ENCODE results near the gene SLC24A3. TPM values are rescaled to one million over a fixed set of nuclear protein-coding genes. Genes with fewer than 3 reads are reported as not detected.

Gene SLC24A3
- polyA plus RNA-seq, 1 donor (not counting 4 experiments of a cell fraction or from before 2014, with no cell fraction given), result 0.17 TPM

- dilution Hi-C loops (cut with MboI; ENCODE audit: extremely low pct_ligation_motif_present, low sequenced_read_pairs), result no loop called here
- DNase-seq (ENCODE audit: low read depth, low spot score), result no peak
- no peaks in the 10 kb centered on the region for H3K79me2 ChIP-seq (ENCODE audit: control insufficient read depth, insufficient read depth, low read length)
- H3K4me2 ChIP-seq (ENCODE audit: control insufficient read depth, extremely low read depth, insufficient read depth, low read depth, low read length), result no peak overlapping the region
- H3K36me3 ChIP-seq (ENCODE audit: control insufficient read depth in 2 of 2, extremely low read depth in 1 of 2, insufficient read depth in 2 of 2, low read length in 2 of 2), result no peaks in the 10 kb centered on the region
- no peak for FAIRE-seq
- no peak overlapping the region for H3K9ac ChIP-seq (ENCODE audit: control insufficient read depth, extremely low read depth, insufficient read depth, low read length)
- no peaks in the 10 kb centered on the region for H3K9me3 ChIP-seq (ENCODE audit: control insufficient read depth, low read depth, low read length)
- no peak overlapping the region for H2AFZ ChIP-seq (ENCODE audit: control insufficient read depth, low read length)
- no peak overlapping the region for H3K27ac ChIP-seq (ENCODE audit: control insufficient read depth, insufficient read depth, low read length)
- no peaks in the 10 kb centered on the region for H3K9me1 ChIP-seq (ENCODE audit: control insufficient read depth, extremely low read depth, insufficient read depth, low read length)
- no peaks in the 10 kb centered on the region for H3K27me3 ChIP-seq (ENCODE audit: control insufficient read depth, extremely low read depth, insufficient read depth, low read length)
- no peaks in the 10 kb centered on the region for H4K20me1 ChIP-seq (ENCODE audit: control insufficient read depth, extremely low read depth, insufficient read depth, low read length)
- no peak overlapping the region for H3K4me3 ChIP-seq (ENCODE audit: control insufficient read depth in 2 of 3, extremely low read depth in 1 of 3, insufficient read depth in 2 of 3, low read depth in 1 of 3, low read length in 3 of 3)
- no peaks in the 10 kb centered on the region for H3K4me1 ChIP-seq (ENCODE audit: control insufficient read depth, extremely low read depth, insufficient read depth, low read length)
- TF ChIP-seq CTCF (optimal IDR thresholded peaks at IDR 0.05 in 1 of 3, IDR thresholded peaks at IDR 0.05 in 1 of 3, conservative IDR thresholded peaks at IDR 0.05 in 1 of 3; ENCODE audit: extremely low read depth in 1 of 3, insufficient read depth in 2 of 3, low read length in 3 of 3) (no peak), EZH2 (IDR thresholded peaks at IDR 0.05; ENCODE audit: low read length) (no peak)
These were observed 275.0 kb downstream of the SLC24A3 start for GRCh38 chr20:19487420-19487819.

DNA sequence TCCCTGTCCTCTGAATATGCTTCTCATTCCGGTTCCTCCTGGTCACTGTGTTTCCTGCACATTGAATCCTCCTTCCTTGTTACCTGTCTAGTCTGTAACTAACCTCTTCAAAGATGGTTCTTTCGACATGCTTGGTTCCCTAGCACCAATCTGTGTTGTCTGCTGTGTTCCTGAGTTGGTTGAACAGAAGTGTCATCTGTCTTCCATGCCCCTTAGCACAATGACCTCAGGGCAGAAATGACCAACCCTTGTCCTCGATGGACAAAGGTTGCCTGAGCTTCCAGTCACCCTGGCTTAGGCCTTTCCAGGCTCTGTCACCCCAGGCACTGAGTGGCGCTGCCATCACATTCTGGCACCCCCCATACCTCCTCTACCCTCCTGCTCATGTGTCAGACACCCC is 278.8 kb downstream of the SLC24A3 start:
- H3K4me3 ChIP-seq (ENCODE audit: control insufficient read depth in 2 of 3, extremely low read depth in 1 of 3, insufficient read depth in 2 of 3, low read depth in 1 of 3, low read length in 3 of 3), result no peak overlapping the region
- dilution Hi-C loops (cut with MboI; ENCODE audit: extremely low pct_ligation_motif_present, low sequenced_read_pairs), result no loop called here

More for the DNA sequence above, 278.8 kb downstream of the SLC24A3 start:
- no peaks in the 10 kb centered on the region for H3K36me3 ChIP-seq (ENCODE audit: control insufficient read depth in 2 of 2, extremely low read depth in 1 of 2, insufficient read depth in 2 of 2, low read length in 2 of 2)
- H3K4me1 ChIP-seq (ENCODE audit: control insufficient read depth, extremely low read depth, insufficient read depth, low read length), result no peaks in the 10 kb centered on the region
- H3K79me2 ChIP-seq (ENCODE audit: control insufficient read depth, insufficient read depth, low read length), result no peaks in the 10 kb centered on the region
- no peak for TF ChIP-seq CTCF (optimal IDR thresholded peaks at IDR 0.05 in 1 of 3, IDR thresholded peaks at IDR 0.05 in 1 of 3, conservative IDR thresholded peaks at IDR 0.05 in 1 of 3; ENCODE audit: extremely low read depth in 1 of 3, insufficient read depth in 2 of 3, low read length in 3 of 3)
- TF ChIP-seq EZH2 (IDR thresholded peaks at IDR 0.05; ENCODE audit: low read length), result no peak
- H3K4me2 ChIP-seq (ENCODE audit: control insufficient read depth, extremely low read depth, insufficient read depth, low read depth, low read length), result no peak overlapping the region
- FAIRE-seq (no peak), DNase-seq (ENCODE audit: low read depth, low spot score) (no peak)
- no peak overlapping the region for H3K9ac ChIP-seq (ENCODE audit: control insufficient read depth, extremely low read depth, insufficient read depth, low read length)
- H3K27me3 ChIP-seq (ENCODE audit: control insufficient read depth, extremely low read depth, insufficient read depth, low read length), result no peaks in the 10 kb centered on the region
- H3K9me1 ChIP-seq (ENCODE audit: control insufficient read depth, extremely low read depth, insufficient read depth, low read length), result no peaks in the 10 kb centered on the region
- H3K9me3 ChIP-seq (ENCODE audit: control insufficient read depth, low read depth, low read length), result no peaks in the 10 kb centered on the region
- H2AFZ ChIP-seq (ENCODE audit: control insufficient read depth, low read length), result no peak overlapping the region
- no peak overlapping the region for H3K27ac ChIP-seq (ENCODE audit: control insufficient read depth, insufficient read depth, low read length)
- H4K20me1 ChIP-seq (ENCODE audit: control insufficient read depth, extremely low read depth, insufficient read depth, low read length), result no peaks in the 10 kb centered on the region
